ENCODE measurements around the gene NEK7. TPM values are rescaled to one million over a fixed set of nuclear protein-coding genes. Genes with fewer than 3 reads are reported as not detected.

The NEK7 gene
- total RNA-seq, 1 experiment from 2014 or later = 51.1 TPM

DNA sequence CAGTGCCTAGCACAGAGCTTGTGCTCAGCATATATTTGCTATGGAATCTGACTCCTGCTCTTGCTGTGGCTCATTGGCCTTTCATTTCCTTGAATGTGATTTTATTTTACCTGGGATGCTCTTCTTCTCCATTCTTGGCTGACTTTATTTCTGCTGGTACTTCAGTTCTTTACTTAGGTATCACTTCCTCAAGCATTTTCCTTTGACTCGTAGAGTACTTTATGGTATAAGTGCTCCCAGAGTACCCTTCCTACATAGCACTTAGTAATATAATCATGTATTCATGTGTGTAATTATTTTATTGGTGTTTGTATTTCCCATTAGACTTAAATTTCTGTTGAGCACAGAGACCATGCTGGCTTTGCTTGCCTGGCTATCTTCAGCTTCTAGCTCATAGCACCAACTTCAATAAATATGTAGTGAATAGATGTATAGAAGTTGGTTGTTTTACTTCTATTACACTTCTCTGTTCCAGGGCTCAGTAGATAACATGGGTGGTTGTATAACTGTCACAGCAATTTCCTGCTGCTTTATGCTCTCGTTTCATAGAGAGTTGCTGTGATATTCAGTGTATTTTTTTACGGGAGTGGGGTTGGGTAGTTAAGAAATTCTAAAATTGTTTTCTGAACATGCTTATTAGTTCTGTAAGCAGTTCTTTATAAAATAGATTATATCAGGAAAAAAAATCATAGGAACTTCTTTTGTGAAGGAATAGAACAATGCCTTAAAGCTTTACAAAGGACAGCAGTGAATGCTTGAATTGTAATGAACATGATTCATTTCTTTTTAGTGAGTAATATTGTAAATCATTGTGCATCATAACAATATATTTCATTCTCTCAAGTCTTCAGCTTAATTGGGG lies 112.2 kb downstream of the NEK7 start:
- no peak for DNase-seq (ENCODE audit: unreplicated experiment)
- Mint-ChIP-seq H3K27me3 (ENCODE audit: insufficient read depth, unreplicated experiment) (no peaks in the 10 kb centered on the region), H3K36me3 (ENCODE audit: insufficient read depth, unreplicated experiment) (peaks cover 10% of the 10 kb centered on the region), H3K4me3 (ENCODE audit: unreplicated experiment) (no peak overlapping the region), H3K27ac (ENCODE audit: low read depth, unreplicated experiment) (no peak overlapping the region), H3K9me3 (ENCODE audit: unreplicated experiment) (no peaks in the 10 kb centered on the region), H3K4me1 (ENCODE audit: insufficient read depth, unreplicated experiment) (peaks cover 6% of the 10 kb centered on the region)
- intact Hi-C loops (cut with micrococcal nuclease) = no loop called here
- no TSS peak for BruUV-seq (replicated peaks)
- ChIA-PET CTCF (interaction anchor here (1.2 kb wide), 1 partner anchor 111 kb away, joined by 3 read pairs; no protein-coding TSS in a partner anchor), POLR2A (interaction anchor here (0.8 to 1.7 kb wide), 6 partner anchors 8 to 113 kb away, joined by 3 to 4 read pairs (median 3); no protein-coding TSS in a partner anchor)
- TF ChIP-seq, protein P1, sequence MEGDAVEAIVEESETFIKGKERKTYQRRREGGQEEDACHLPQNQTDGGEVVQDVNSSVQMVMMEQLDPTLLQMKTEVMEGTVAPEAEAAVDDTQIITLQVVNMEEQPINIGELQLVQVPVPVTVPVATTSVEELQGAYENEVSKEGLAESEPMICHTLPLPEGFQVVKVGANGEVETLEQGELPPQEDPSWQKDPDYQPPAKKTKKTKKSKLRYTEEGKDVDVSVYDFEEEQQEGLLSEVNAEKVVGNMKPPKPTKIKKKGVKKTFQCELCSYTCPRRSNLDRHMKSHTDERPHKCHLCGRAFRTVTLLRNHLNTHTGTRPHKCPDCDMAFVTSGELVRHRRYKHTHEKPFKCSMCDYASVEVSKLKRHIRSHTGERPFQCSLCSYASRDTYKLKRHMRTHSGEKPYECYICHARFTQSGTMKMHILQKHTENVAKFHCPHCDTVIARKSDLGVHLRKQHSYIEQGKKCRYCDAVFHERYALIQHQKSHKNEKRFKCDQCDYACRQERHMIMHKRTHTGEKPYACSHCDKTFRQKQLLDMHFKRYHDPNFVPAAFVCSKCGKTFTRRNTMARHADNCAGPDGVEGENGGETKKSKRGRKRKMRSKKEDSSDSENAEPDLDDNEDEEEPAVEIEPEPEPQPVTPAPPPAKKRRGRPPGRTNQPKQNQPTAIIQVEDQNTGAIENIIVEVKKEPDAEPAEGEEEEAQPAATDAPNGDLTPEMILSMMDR (IDR thresholded peaks at IDR 0.05; ENCODE audit: unreplicated experiment) = no peak

DNA sequence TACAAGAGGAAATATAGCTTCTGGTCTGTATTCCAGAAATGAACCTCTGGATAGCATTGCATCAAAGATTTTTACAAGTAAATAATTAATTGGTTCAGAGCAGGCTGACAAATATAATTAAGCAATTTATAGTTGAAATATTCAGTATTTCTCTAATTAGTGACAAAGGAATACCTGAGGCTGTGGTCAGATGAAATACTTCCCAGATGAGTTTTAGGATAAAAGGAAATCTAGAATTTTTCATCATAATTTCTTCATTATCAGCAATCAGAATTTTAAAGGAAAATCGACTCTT lies 112.8 kb downstream of the NEK7 start:
- intact Hi-C loops (cut with micrococcal nuclease) = no loop called here
- H3K36me3 Mint-ChIP-seq (ENCODE audit: insufficient read depth, unreplicated experiment) = peaks cover 14% of the 10 kb centered on the region
- no peak for DNase-seq (ENCODE audit: unreplicated experiment)
- H3K27ac Mint-ChIP-seq (ENCODE audit: low read depth, unreplicated experiment) = no peak overlapping the region
- ChIA-PET CTCF (no interaction called here), POLR2A (interaction anchor here (0.8 to 1.7 kb wide), 5 partner anchors 8 to 111 kb away, joined by 3 to 4 read pairs (median 3); no protein-coding TSS in a partner anchor)
- BruUV-seq (replicated peaks) = no TSS peak
- no peaks in the 10 kb centered on the region for H3K9me3 Mint-ChIP-seq (ENCODE audit: unreplicated experiment)
- peaks cover 6% of the 10 kb centered on the region for H3K4me1 Mint-ChIP-seq (ENCODE audit: insufficient read depth, unreplicated experiment)
- no peaks in the 10 kb centered on the region for H3K27me3 Mint-ChIP-seq (ENCODE audit: insufficient read depth, unreplicated experiment)
- no peak overlapping the region for H3K4me3 Mint-ChIP-seq (ENCODE audit: unreplicated experiment)
- TF ChIP-seq, protein P1 (IDR thresholded peaks at IDR 0.05; ENCODE audit: unreplicated experiment) = no peak

DNA sequence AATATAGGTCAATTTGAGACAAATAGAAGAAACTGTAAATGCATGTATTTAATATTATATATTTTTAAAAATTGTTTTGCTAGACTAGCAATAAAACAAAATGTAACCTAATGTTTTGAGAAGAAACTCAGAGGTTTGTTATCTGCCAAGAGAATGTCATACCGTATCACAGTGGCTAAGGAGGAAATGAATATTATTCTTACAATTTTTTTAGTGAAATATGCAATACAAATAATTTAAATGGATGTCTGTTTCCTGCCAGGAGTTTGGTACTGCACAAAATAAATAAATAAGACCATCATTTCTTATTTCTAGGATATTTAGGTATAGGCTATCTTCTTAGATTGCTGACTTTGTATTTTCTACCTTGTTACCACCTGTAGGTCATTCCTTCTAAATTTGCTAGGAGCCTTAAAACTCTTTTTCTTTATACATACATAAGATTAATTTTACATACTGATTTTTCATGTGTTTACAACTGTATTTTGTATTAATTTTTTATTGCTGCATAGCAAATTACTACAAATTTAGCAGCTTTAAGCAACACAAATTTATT lies 113.6 kb downstream of the NEK7 start:
- POLR2A ChIA-PET = no interaction called here

DNA sequence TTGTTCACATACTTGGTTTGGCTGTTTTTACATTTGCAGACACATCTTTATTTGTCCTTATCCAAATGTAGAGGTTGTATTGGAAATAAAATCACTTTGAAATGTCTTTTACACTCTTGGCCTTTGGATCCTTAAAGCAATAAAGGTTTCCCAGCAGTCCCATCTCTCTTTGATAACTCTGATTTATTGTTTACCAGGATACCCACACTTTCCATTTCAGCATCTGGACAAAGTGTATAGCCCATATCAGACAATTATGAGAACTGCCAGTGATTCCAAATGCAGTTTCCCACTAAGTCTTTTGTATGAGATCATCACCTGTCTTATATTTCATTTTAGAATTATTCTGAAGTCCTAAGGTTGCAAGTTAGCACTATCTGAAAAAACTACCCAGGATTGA lies 114.7 kb downstream of the NEK7 start:
- no peak overlapping the region for H3K4me3 Mint-ChIP-seq (ENCODE audit: unreplicated experiment)
- no peaks in the 10 kb centered on the region for H3K4me1 Mint-ChIP-seq (ENCODE audit: insufficient read depth, unreplicated experiment)
- no peaks in the 10 kb centered on the region for H3K27me3 Mint-ChIP-seq (ENCODE audit: insufficient read depth, unreplicated experiment)
- CTCF ChIA-PET = interaction anchor here (0.7 to 0.8 kb wide), 2 partner anchors 9 to 12 kb away, joined by 3 read pairs; no protein-coding TSS in a partner anchor
- no TSS peak for BruUV-seq (replicated peaks)
- no peak for DNase-seq (ENCODE audit: unreplicated experiment)
- peaks cover 14% of the 10 kb centered on the region for H3K36me3 Mint-ChIP-seq (ENCODE audit: insufficient read depth, unreplicated experiment)
- intact Hi-C loops (cut with micrococcal nuclease) = loop anchor here (10.0 kb wide), 1 partner anchor 193 kb away; no protein-coding TSS in a partner anchor
- H3K9me3 Mint-ChIP-seq (ENCODE audit: unreplicated experiment) = no peaks in the 10 kb centered on the region
- TF ChIP-seq, protein P1 (IDR thresholded peaks at IDR 0.05; ENCODE audit: unreplicated experiment) = no peak
- no peak overlapping the region for H3K27ac Mint-ChIP-seq (ENCODE audit: low read depth, unreplicated experiment)
- POLR2A ChIA-PET = interaction anchor here (0.7 kb wide), 1 partner anchor 115 kb away, joined by 3 read pairs; the partner anchor contains the start of gene NEK7

More for the DNA sequence above, 113.6 kb downstream of the NEK7 start:
- Mint-ChIP-seq H3K36me3 (ENCODE audit: insufficient read depth, unreplicated experiment) (peaks cover 14% of the 10 kb centered on the region), H3K27me3 (ENCODE audit: insufficient read depth, unreplicated experiment) (no peaks in the 10 kb centered on the region), H3K4me3 (ENCODE audit: unreplicated experiment) (no peak overlapping the region), H3K4me1 (ENCODE audit: insufficient read depth, unreplicated experiment) (peaks cover 1% of the 10 kb centered on the region), H3K9me3 (ENCODE audit: unreplicated experiment) (no peaks in the 10 kb centered on the region), H3K27ac (ENCODE audit: low read depth, unreplicated experiment) (no peak overlapping the region)
- intact Hi-C loops (cut with micrococcal nuclease) = loop anchor here (10.0 kb wide), 1 partner anchor 194 kb away; no protein-coding TSS in a partner anchor
- no peak for DNase-seq (ENCODE audit: unreplicated experiment)
- no TSS peak for BruUV-seq (replicated peaks)
- CTCF ChIA-PET = no interaction called here
- TF ChIP-seq, protein P1 (IDR thresholded peaks at IDR 0.05; ENCODE audit: unreplicated experiment) = no peak

All from MCF 10A (cell line).